ENCODE measurements around the gene SPOCK1. TPM values are rescaled to one million over a fixed set of nuclear protein-coding genes. Genes with fewer than 3 reads are reported as not detected.

Gene SPOCK1
- total RNA-seq, 1 donor from 2014 or later = not detected

- no peaks in the 10 kb centered on the region for H3K9me3 Mint-ChIP-seq
- DNase-seq (ENCODE audit: low spot score) = no peak
- H3K36me3 Mint-ChIP-seq (ENCODE audit: low read depth) = no peaks in the 10 kb centered on the region
- H3K4me3 Mint-ChIP-seq (ENCODE audit: low read depth) = no peak overlapping the region
- no peak overlapping the region for H3K27ac Mint-ChIP-seq
- peaks cover 7% of the 10 kb centered on the region for H3K27me3 Mint-ChIP-seq (ENCODE audit: low read depth)
- intact Hi-C loops (cut with micrococcal nuclease) = no loop called here
- no peaks in the 10 kb centered on the region for H3K4me1 Mint-ChIP-seq (ENCODE audit: low read depth)
Measured at GRCh38 chr5:137315534-137316345, 183.4 kb downstream of the SPOCK1 start.

- H3K27ac Mint-ChIP-seq = no peak overlapping the region
- no peak for DNase-seq (ENCODE audit: low spot score)
- H3K27me3 Mint-ChIP-seq (ENCODE audit: low read depth) = peaks cover 4% of the 10 kb centered on the region
- no peak overlapping the region for H3K4me3 Mint-ChIP-seq (ENCODE audit: low read depth)
- intact Hi-C loops (cut with micrococcal nuclease) = no loop called here
- no peaks in the 10 kb centered on the region for H3K4me1 Mint-ChIP-seq (ENCODE audit: low read depth)
- H3K9me3 Mint-ChIP-seq = no peaks in the 10 kb centered on the region
- H3K36me3 Mint-ChIP-seq (ENCODE audit: low read depth) = no peaks in the 10 kb centered on the region
Measured at GRCh38 chr5:137315109-137315508, 184.0 kb downstream of the SPOCK1 start.

GRCh38 chr5:137313526-137314175, 185.5 kb downstream of the SPOCK1 start:
- peaks cover 4% of the 10 kb centered on the region for H3K27me3 Mint-ChIP-seq (ENCODE audit: low read depth)
- H3K36me3 Mint-ChIP-seq (ENCODE audit: low read depth) = no peaks in the 10 kb centered on the region
- H3K27ac Mint-ChIP-seq = no peak overlapping the region
- H3K4me1 Mint-ChIP-seq (ENCODE audit: low read depth) = no peaks in the 10 kb centered on the region
- DNase-seq (ENCODE audit: low spot score) = no peak
- intact Hi-C loops (cut with micrococcal nuclease) = no loop called here
- H3K4me3 Mint-ChIP-seq (ENCODE audit: low read depth) = no peak overlapping the region
- no peaks in the 10 kb centered on the region for H3K9me3 Mint-ChIP-seq

- Mint-ChIP-seq H3K4me1 (ENCODE audit: low read depth) (no peaks in the 10 kb centered on the region), H3K9me3 (no peaks in the 10 kb centered on the region), H3K36me3 (ENCODE audit: low read depth) (no peaks in the 10 kb centered on the region), H3K27ac (no peak overlapping the region), H3K27me3 (ENCODE audit: low read depth) (peaks cover 4% of the 10 kb centered on the region), H3K4me3 (ENCODE audit: low read depth) (no peak overlapping the region)
- no peak for DNase-seq (ENCODE audit: low spot score)
- intact Hi-C loops (cut with micrococcal nuclease) = no loop called here
Measured at GRCh38 chr5:137312011-137312410, 187.1 kb downstream of the SPOCK1 start.

GRCh38 chr5:137310051-137310730, 188.9 kb downstream of the SPOCK1 start:
- Mint-ChIP-seq H3K4me1 (ENCODE audit: low read depth) (no peaks in the 10 kb centered on the region), H3K9me3 (no peaks in the 10 kb centered on the region)
- DNase-seq (ENCODE audit: low spot score) = no peak

GRCh38 chr5:137309290-137309689, 189.8 kb downstream of the SPOCK1 start:
- Mint-ChIP-seq H3K4me3 (ENCODE audit: low read depth) (no peak overlapping the region), H3K4me1 (ENCODE audit: low read depth) (no peaks in the 10 kb centered on the region), H3K27ac (no peak overlapping the region), H3K36me3 (ENCODE audit: low read depth) (no peaks in the 10 kb centered on the region), H3K27me3 (ENCODE audit: low read depth) (peaks cover 4% of the 10 kb centered on the region), H3K9me3 (no peaks in the 10 kb centered on the region)
- no peak for DNase-seq (ENCODE audit: low spot score)
- intact Hi-C loops (cut with micrococcal nuclease) = no loop called here

More at GRCh38 chr5:137310051-137310730, 188.9 kb downstream of the SPOCK1 start:
- no peaks in the 10 kb centered on the region for H3K36me3 Mint-ChIP-seq (ENCODE audit: low read depth)
- no peak overlapping the region for H3K27ac Mint-ChIP-seq
- H3K4me3 Mint-ChIP-seq (ENCODE audit: low read depth) = no peak overlapping the region
- intact Hi-C loops (cut with micrococcal nuclease) = no loop called here
- H3K27me3 Mint-ChIP-seq (ENCODE audit: low read depth) = peaks cover 4% of the 10 kb centered on the region

- Mint-ChIP-seq H3K9me3 (no peaks in the 10 kb centered on the region), H3K4me1 (ENCODE audit: low read depth) (no peaks in the 10 kb centered on the region), H3K27me3 (ENCODE audit: low read depth) (peaks cover 2% of the 10 kb centered on the region), H3K27ac (no peak overlapping the region), H3K36me3 (ENCODE audit: low read depth) (no peaks in the 10 kb centered on the region), H3K4me3 (ENCODE audit: low read depth) (no peak overlapping the region)
- intact Hi-C loops (cut with micrococcal nuclease) = no loop called here
- DNase-seq (ENCODE audit: low spot score) = no peak
Measured at GRCh38 chr5:137308311-137308710, 190.8 kb downstream of the SPOCK1 start.

- intact Hi-C loops (cut with micrococcal nuclease) = no loop called here
- Mint-ChIP-seq H3K27me3 (ENCODE audit: low read depth) (peaks cover 2% of the 10 kb centered on the region), H3K4me1 (ENCODE audit: low read depth) (no peaks in the 10 kb centered on the region), H3K27ac (no peak overlapping the region), H3K4me3 (ENCODE audit: low read depth) (no peak overlapping the region), H3K9me3 (no peaks in the 10 kb centered on the region), H3K36me3 (ENCODE audit: low read depth) (no peaks in the 10 kb centered on the region)
- DNase-seq (ENCODE audit: low spot score) = no peak
Measured at GRCh38 chr5:137306903-137307302, 192.2 kb downstream of the SPOCK1 start.

- intact Hi-C loops (cut with micrococcal nuclease) = no loop called here
- no peaks in the 10 kb centered on the region for H3K4me1 Mint-ChIP-seq (ENCODE audit: low read depth)
- peaks cover 2% of the 10 kb centered on the region for H3K27me3 Mint-ChIP-seq (ENCODE audit: low read depth)
- no peak overlapping the region for H3K4me3 Mint-ChIP-seq (ENCODE audit: low read depth)
- DNase-seq (ENCODE audit: low spot score) = no peak
- H3K9me3 Mint-ChIP-seq = no peaks in the 10 kb centered on the region
- H3K27ac Mint-ChIP-seq = no peak overlapping the region
- H3K36me3 Mint-ChIP-seq (ENCODE audit: low read depth) = no peaks in the 10 kb centered on the region
Measured at GRCh38 chr5:137305971-137306602, 193.0 kb downstream of the SPOCK1 start.

GRCh38 chr5:137304226-137304874, 194.8 kb downstream of the SPOCK1 start:
- Mint-ChIP-seq H3K4me1 (ENCODE audit: low read depth) (no peaks in the 10 kb centered on the region), H3K27ac (no peak overlapping the region), H3K4me3 (ENCODE audit: low read depth) (no peak overlapping the region), H3K27me3 (ENCODE audit: low read depth) (no peaks in the 10 kb centered on the region), H3K36me3 (ENCODE audit: low read depth) (no peaks in the 10 kb centered on the region), H3K9me3 (no peaks in the 10 kb centered on the region)
- intact Hi-C loops (cut with micrococcal nuclease) = no loop called here
- no peak for DNase-seq (ENCODE audit: low spot score)

- H3K9me3 Mint-ChIP-seq = no peaks in the 10 kb centered on the region
- DNase-seq (ENCODE audit: low spot score) = no peak
- H3K4me1 Mint-ChIP-seq (ENCODE audit: low read depth) = no peaks in the 10 kb centered on the region
- no peak overlapping the region for H3K4me3 Mint-ChIP-seq (ENCODE audit: low read depth)
- peaks cover 4% of the 10 kb centered on the region for H3K27me3 Mint-ChIP-seq (ENCODE audit: low read depth)
- no peak overlapping the region for H3K27ac Mint-ChIP-seq
- intact Hi-C loops (cut with micrococcal nuclease) = no loop called here
- no peaks in the 10 kb centered on the region for H3K36me3 Mint-ChIP-seq (ENCODE audit: low read depth)
Measured at GRCh38 chr5:137303509-137303908, 195.6 kb downstream of the SPOCK1 start.

- no peak overlapping the region for H3K27ac Mint-ChIP-seq
- H3K9me3 Mint-ChIP-seq = no peaks in the 10 kb centered on the region
- peaks cover 6% of the 10 kb centered on the region for H3K27me3 Mint-ChIP-seq (ENCODE audit: low read depth)
- H3K36me3 Mint-ChIP-seq (ENCODE audit: low read depth) = no peaks in the 10 kb centered on the region
- intact Hi-C loops (cut with micrococcal nuclease) = no loop called here
- DNase-seq (ENCODE audit: low spot score) = no peak
- no peaks in the 10 kb centered on the region for H3K4me1 Mint-ChIP-seq (ENCODE audit: low read depth)
- H3K4me3 Mint-ChIP-seq (ENCODE audit: low read depth) = no peak overlapping the region
Measured at GRCh38 chr5:137300411-137301240, 198.5 kb downstream of the SPOCK1 start.
